Uterus (tissue), 2 donors: Measurements from ENCODE around the gene TAS2R43.

Source experiments
- CTCF ChIP-seq, 4 experiments: fragments of 200-600 bp in 2 of 4; fragments of 450-650 bp in 2 of 4; sonication (generic) in 2 of 4; IDR thresholded peaks; one replicate each; pipeline ENCODE4 v1.5.1; 2016 to 2019; ENCODE audit warnings: antibody characterized with exemption in 4 of 4, mild to moderate bottlenecking in 2 of 4, moderate library complexity in 1 of 4
- POLR2A ChIP-seq, 2 donors: fragments of 450-650 bp; IDR thresholded peaks; one replicate each; pipeline ENCODE4 v1.6.1; 2016; ENCODE audit warnings: antibody characterized with exemption in 2 of 2, mild to moderate bottlenecking in 1 of 2, moderate library complexity in 1 of 2

GRCh38 chr12:11130999-11131398 is 38.9 kb upstream of the TAS2R43 start:
- TF ChIP-seq CTCF (IDR thresholded peaks at IDR 0.05) = no peak
- TF ChIP-seq POLR2A (IDR thresholded peaks at IDR 0.05) = no peak
